ENCODE measurements around the gene CEPT1.

- TF ChIP-seq SP1 (IDR thresholded peaks at IDR 0.05): no peak
- TF ChIP-seq BHLHE40 (IDR thresholded peaks at IDR 0.05; ENCODE audit: borderline replicate concordance): no peak
- no peak for TF ChIP-seq ELF4 (IDR thresholded peaks at IDR 0.05)
- TF ChIP-seq FOXK2 (IDR thresholded peaks at IDR 0.05): no peak
- TF ChIP-seq ARNT (IDR thresholded peaks at IDR 0.05): no peak
- no peak for TF ChIP-seq HDGF (IDR thresholded peaks at IDR 0.05; ENCODE audit: borderline replicate concordance)
- no peak for TF ChIP-seq LEF1 (IDR thresholded peaks at IDR 0.05; ENCODE audit: borderline replicate concordance)
Measured at GRCh38 chr1:111127923-111128643, 11.9 kb upstream of the CEPT1 start.
